ENCODE measurements around the gene ITGA3. TPM values are rescaled to one million over a fixed set of nuclear protein-coding genes. Genes with fewer than 3 reads are reported as not detected.

ITGA3 gene
- total and polyA plus RNA-seq, 2 of the 13 experiments (the other 11 are each of a cell fraction or from before 2014, with no cell fraction given): 0.48 to 0.69 TPM

DNA sequence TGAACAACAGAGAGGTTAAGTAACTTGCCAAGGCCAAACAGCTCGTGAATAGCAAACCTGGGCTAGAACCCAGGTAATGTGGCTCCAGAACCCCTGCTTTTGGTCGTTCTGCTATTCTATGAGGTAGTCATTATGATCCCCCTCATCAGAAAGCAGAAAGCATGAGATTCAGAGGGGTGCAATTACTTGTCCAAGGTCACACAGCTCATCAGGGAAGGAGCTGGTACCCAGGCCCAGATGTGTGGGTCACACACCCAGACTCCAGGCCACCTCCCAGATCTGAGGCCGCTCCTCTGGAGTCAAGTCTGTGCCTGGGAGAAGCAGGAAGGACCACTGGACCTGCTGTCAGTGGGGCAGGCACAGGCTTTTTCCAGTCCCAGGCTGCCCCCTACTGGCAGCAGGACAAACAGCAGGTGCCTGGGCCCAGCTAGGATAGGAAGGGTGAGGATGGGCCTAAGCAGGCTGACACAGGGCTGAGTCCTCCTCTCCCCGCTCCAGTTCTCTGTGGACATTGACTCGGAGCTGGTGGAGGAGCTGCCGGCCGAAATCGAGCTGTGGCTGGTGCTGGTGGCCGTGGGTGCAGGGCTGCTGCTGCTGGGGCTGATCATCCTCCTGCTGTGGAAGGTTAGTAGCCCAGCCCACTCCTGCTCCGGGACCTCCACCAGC, 31.5 kb downstream of the ITGA3 start (continued):
- TF ChIP-seq, protein P1, sequence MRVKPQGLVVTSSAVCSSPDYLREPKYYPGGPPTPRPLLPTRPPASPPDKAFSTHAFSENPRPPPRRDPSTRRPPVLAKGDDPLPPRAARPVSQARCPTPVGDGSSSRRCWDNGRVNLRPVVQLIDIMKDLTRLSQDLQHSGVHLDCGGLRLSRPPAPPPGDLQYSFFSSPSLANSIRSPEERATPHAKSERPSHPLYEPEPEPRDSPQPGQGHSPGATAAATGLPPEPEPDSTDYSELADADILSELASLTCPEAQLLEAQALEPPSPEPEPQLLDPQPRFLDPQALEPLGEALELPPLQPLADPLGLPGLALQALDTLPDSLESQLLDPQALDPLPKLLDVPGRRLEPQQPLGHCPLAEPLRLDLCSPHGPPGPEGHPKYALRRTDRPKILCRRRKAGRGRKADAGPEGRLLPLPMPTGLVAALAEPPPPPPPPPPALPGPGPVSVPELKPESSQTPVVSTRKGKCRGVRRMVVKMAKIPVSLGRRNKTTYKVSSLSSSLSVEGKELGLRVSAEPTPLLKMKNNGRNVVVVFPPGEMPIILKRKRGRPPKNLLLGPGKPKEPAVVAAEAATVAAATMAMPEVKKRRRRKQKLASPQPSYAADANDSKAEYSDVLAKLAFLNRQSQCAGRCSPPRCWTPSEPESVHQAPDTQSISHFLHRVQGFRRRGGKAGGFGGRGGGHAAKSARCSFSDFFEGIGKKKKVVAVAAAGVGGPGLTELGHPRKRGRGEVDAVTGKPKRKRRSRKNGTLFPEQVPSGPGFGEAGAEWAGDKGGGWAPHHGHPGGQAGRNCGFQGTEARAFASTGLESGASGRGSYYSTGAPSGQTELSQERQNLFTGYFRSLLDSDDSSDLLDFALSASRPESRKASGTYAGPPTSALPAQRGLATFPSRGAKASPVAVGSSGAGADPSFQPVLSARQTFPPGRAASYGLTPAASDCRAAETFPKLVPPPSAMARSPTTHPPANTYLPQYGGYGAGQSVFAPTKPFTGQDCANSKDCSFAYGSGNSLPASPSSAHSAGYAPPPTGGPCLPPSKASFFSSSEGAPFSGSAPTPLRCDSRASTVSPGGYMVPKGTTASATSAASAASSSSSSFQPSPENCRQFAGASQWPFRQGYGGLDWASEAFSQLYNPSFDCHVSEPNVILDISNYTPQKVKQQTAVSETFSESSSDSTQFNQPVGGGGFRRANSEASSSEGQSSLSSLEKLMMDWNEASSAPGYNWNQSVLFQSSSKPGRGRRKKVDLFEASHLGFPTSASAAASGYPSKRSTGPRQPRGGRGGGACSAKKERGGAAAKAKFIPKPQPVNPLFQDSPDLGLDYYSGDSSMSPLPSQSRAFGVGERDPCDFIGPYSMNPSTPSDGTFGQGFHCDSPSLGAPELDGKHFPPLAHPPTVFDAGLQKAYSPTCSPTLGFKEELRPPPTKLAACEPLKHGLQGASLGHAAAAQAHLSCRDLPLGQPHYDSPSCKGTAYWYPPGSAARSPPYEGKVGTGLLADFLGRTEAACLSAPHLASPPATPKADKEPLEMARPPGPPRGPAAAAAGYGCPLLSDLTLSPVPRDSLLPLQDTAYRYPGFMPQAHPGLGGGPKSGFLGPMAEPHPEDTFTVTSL (CRISPR knock-in tag; IDR thresholded peaks at IDR 0.05; ENCODE audit: borderline replicate concordance): no peak
- TF ChIP-seq ATF7 (IDR thresholded peaks at IDR 0.05): no peak
- TF ChIP-seq ATF7 (CRISPR knock-in tag; IDR thresholded peaks at IDR 0.05): no peak
- TF ChIP-seq HES4 (CRISPR knock-in tag; IDR thresholded peaks at IDR 0.05; ENCODE audit: borderline replicate concordance): no peak
- TF ChIP-seq, protein P2, sequence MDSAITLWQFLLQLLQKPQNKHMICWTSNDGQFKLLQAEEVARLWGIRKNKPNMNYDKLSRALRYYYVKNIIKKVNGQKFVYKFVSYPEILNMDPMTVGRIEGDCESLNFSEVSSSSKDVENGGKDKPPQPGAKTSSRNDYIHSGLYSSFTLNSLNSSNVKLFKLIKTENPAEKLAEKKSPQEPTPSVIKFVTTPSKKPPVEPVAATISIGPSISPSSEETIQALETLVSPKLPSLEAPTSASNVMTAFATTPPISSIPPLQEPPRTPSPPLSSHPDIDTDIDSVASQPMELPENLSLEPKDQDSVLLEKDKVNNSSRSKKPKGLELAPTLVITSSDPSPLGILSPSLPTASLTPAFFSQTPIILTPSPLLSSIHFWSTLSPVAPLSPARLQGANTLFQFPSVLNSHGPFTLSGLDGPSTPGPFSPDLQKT (CRISPR knock-in tag; IDR thresholded peaks at IDR 0.05; ENCODE audit: borderline replicate concordance): no peak
- peak; percentile 27 for TF ChIP-seq YY1 (IDR thresholded peaks at IDR 0.05; ENCODE audit: insufficient read depth, insufficient replicate concordance, low read depth, low read length)
- TF ChIP-seq, protein P3, sequence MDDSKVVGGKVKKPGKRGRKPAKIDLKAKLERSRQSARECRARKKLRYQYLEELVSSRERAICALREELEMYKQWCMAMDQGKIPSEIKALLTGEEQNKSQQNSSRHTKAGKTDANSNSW (CRISPR knock-in tag; IDR thresholded peaks at IDR 0.05; ENCODE audit: borderline replicate concordance): no peak
- TF ChIP-seq, protein P4, sequence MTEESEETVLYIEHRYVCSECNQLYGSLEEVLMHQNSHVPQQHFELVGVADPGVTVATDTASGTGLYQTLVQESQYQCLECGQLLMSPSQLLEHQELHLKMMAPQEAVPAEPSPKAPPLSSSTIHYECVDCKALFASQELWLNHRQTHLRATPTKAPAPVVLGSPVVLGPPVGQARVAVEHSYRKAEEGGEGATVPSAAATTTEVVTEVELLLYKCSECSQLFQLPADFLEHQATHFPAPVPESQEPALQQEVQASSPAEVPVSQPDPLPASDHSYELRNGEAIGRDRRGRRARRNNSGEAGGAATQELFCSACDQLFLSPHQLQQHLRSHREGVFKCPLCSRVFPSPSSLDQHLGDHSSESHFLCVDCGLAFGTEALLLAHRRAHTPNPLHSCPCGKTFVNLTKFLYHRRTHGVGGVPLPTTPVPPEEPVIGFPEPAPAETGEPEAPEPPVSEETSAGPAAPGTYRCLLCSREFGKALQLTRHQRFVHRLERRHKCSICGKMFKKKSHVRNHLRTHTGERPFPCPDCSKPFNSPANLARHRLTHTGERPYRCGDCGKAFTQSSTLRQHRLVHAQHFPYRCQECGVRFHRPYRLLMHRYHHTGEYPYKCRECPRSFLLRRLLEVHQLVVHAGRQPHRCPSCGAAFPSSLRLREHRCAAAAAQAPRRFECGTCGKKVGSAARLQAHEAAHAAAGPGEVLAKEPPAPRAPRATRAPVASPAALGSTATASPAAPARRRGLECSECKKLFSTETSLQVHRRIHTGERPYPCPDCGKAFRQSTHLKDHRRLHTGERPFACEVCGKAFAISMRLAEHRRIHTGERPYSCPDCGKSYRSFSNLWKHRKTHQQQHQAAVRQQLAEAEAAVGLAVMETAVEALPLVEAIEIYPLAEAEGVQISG (CRISPR knock-in tag; IDR thresholded peaks at IDR 0.05): 0 out of 2 replicates have a peak, but pooled peaks have one; percentile 32
- TF ChIP-seq, protein P5, sequence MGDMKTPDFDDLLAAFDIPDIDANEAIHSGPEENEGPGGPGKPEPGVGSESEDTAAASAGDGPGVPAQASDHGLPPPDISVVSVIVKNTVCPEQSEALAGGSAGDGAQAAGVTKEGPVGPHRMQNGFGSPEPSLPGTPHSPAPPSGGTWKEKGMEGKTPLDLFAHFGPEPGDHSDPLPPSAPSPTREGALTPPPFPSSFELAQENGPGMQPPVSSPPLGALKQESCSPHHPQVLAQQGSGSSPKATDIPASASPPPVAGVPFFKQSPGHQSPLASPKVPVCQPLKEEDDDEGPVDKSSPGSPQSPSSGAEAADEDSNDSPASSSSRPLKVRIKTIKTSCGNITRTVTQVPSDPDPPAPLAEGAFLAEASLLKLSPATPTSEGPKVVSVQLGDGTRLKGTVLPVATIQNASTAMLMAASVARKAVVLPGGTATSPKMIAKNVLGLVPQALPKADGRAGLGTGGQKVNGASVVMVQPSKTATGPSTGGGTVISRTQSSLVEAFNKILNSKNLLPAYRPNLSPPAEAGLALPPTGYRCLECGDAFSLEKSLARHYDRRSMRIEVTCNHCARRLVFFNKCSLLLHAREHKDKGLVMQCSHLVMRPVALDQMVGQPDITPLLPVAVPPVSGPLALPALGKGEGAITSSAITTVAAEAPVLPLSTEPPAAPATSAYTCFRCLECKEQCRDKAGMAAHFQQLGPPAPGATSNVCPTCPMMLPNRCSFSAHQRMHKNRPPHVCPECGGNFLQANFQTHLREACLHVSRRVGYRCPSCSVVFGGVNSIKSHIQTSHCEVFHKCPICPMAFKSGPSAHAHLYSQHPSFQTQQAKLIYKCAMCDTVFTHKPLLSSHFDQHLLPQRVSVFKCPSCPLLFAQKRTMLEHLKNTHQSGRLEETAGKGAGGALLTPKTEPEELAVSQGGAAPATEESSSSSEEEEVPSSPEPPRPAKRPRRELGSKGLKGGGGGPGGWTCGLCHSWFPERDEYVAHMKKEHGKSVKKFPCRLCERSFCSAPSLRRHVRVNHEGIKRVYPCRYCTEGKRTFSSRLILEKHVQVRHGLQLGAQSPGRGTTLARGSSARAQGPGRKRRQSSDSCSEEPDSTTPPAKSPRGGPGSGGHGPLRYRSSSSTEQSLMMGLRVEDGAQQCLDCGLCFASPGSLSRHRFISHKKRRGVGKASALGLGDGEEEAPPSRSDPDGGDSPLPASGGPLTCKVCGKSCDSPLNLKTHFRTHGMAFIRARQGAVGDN (CRISPR knock-in tag; IDR thresholded peaks at IDR 0.05): peak; percentile 45
- no peak for TF ChIP-seq ZNF546 (CRISPR knock-in tag; conservative IDR thresholded peaks at IDR 0.05)
